BE2C (cell line): ENCODE measurements around the gene MRPL53.

ENCODE experiments used
- DNase-seq: peaks from one replicate; pipeline ENCODE4 v3.0.0-alpha.2; 2020
- H3K27me3 ChIP-seq: fragments of 250-450 bp; sonication (Bioruptor Pico); 2 replicates; pipeline ENCODE4 v1.5.1; 2020; ENCODE audit warnings: mild to moderate bottlenecking
- H3K36me3 ChIP-seq: fragments of 250-450 bp; sonication (Bioruptor Pico); 2 replicates; pipeline ENCODE4 v1.5.1; 2020; ENCODE audit warnings: mild to moderate bottlenecking
- H3K4me1 ChIP-seq: fragments of 250-450 bp; sonication (Bioruptor Pico); 2 replicates; pipeline ENCODE4 v1.5.1; 2020
- H3K4me3 ChIP-seq: 2 replicates; pipeline ENCODE4 v1.5.1; 2011; ENCODE audit warnings: low read depth, low read length
- H3K9me3 ChIP-seq: fragments of 250-450 bp; sonication (Bioruptor Pico); 2 replicates; pipeline ENCODE4 v1.5.1; 2020
- CTCF ChIP-seq: IDR thresholded peaks from 2 replicates; pipeline ENCODE4 v1.5.1; 2012; ENCODE audit warnings: mild to moderate bottlenecking, low read depth, low read length

MRPL53 gene

DNA sequence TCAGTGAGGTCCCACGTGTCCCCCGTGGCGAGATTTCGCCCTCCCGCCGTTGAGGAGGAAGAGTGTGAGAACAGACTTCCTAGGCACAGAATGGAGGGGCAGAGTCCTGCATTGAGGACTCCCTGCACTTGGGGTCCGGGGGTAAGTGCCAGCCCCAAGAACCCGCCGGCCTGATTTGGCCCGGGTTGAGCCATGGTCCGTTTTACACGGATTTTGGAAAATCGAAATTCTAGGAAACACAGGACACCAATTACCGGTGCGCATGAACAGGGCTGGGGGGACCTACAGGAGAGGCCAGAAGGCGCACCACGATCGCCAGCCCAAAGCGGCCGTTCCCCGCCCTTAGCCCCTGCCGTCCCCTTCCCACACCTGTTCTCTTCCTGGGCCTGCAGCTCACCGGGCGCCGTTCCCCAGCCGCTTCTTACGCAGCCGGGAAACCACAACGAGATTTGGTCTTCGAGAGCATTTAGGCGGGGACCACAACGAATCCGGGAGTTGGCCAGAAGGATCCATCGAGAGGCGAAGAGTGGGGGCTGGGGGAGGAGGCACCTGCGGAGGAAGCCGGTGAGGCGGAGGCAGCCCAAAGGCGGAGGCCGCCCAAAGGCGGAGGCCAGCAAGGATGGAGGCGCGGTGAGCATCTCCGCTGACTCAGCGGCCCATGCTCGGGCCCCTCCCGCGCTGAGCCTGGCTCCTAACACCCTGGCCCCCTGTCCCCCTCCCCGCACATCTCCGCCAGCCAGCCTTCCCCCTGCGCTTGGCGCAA lies 41.3 kb upstream of the MRPL53 start:
- Histone ChIP-seq H3K4me1 (peaks cover 6% of the 10 kb centered on the region), H3K27me3 (no peaks in the 10 kb centered on the region), H3K4me3 (peak overlapping the region; percentile 74), H3K9me3 (no peaks in the 10 kb centered on the region; the same call in 1 of the 2 replicates), H3K36me3 (peaks cover 42% of the 10 kb centered on the region)
- peak; percentile 83 for DNase-seq
- no peak for TF ChIP-seq CTCF

DNA sequence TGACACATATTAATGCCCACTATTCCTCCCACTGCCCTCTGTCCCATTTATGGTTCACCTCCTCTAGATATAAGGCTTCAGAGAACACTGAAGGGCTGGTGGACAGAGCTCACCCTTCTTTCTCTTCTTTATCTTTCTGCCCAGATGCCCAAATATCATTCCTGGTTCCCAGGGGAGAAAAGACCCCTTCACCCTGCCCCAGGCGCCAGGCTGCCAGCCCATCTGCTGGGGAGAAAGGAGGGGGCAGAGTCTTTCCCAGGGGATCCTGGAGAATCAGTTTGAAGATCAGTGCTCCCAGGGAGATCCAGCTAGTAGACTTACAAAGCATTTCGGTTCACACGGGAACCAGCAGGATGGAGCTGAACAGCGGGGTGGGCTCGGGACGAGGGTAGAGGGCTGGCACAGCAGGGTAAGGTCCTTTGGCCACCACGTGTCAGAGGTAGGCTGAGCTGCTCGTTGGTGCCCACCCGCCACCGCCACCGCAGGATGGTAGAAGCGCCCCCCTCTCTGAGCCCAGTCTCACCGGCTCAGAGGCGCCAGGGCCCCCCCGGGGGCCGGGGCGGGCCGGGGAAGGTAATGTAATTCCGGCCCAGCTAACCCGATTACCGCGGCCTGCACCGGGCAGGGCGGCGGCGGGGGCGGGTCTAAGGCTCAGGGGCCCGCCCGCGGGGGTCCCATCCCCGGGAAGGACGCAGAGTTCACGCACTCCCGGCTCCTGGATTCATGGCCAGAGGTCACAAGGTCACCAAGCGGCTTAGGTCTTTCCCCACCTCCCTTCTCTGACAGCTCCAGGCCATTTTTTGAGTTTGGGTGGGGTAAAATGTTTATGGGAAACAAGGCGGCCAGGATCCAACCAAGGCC lies 40.5 kb upstream of the MRPL53 start:
- Histone ChIP-seq H3K36me3 (peaks cover 33% of the 10 kb centered on the region), H3K9me3 (no peaks in the 10 kb centered on the region; the same call in 1 of the 2 replicates), H3K27me3 (no peaks in the 10 kb centered on the region), H3K4me1 (peaks cover 11% of the 10 kb centered on the region), H3K4me3 (peak overlapping the region; percentile 74)
- TF ChIP-seq CTCF: no peak
- DNase-seq: peak; percentile 83

- no peak for DNase-seq
- no peak for TF ChIP-seq CTCF
- Histone ChIP-seq H3K27me3 (no peaks in the 10 kb centered on the region), H3K4me1 (peaks cover 11% of the 10 kb centered on the region), H3K4me3 (no peak overlapping the region), H3K36me3 (peaks cover 22% of the 10 kb centered on the region), H3K9me3 (no peaks in the 10 kb centered on the region; the same call in 1 of the 2 replicates)
Observed at GRCh38 chr2:74511104-74511989, 38.9 kb upstream of the MRPL53 start.

- no peak for TF ChIP-seq CTCF
- no peak overlapping the region for H3K4me3 ChIP-seq
- peaks cover 11% of the 10 kb centered on the region for H3K4me1 ChIP-seq
- DNase-seq: no peak
- H3K36me3 ChIP-seq: peaks cover 23% of the 10 kb centered on the region
- H3K27me3 ChIP-seq: no peaks in the 10 kb centered on the region
- no peaks in the 10 kb centered on the region for H3K9me3 ChIP-seq
Observed at GRCh38 chr2:74510272-74510671, 37.8 kb upstream of the MRPL53 start.

- H3K9me3 ChIP-seq: no peaks in the 10 kb centered on the region
- H3K4me3 ChIP-seq: peak overlapping the region; percentile 75
- TF ChIP-seq CTCF: no peak
- H3K36me3 ChIP-seq: peaks cover 26% of the 10 kb centered on the region
- no peaks in the 10 kb centered on the region for H3K27me3 ChIP-seq
- peak; percentile 91 for DNase-seq
- peaks cover 11% of the 10 kb centered on the region for H3K4me1 ChIP-seq
Observed at GRCh38 chr2:74507926-74508520, 35.5 kb upstream of the MRPL53 start.
